Fibroblast of lung (primary cell): ENCODE results near the gene MYBL2.

Experiments used
- CTCF ChIP-seq, 2 donors: IDR thresholded peaks in 1 of 2; conservative IDR thresholded peaks in 1 of 2; 1 replicate in 1 of 2; 2 replicates in 1 of 2; pipeline ENCODE4 v1.5.1; 2011 to 2012; ENCODE audit warnings: low read length in 2 of 2, control low read depth in 1 of 2, inconsistent platforms in 1 of 2, low read depth in 1 of 2, mild to moderate bottlenecking in 1 of 2
- EZH2 ChIP-seq: IDR thresholded peaks from 2 replicates; pipeline ENCODE4 v1.5.1; 2012; ENCODE audit warnings: low read length, control low read depth, mild to moderate bottlenecking; ENCODE audit errors: missing control alignments

- TF ChIP-seq CTCF (conservative IDR thresholded peaks at IDR 0.05 in 1 of 2, IDR thresholded peaks at IDR 0.05 in 1 of 2; ENCODE audit: low read depth in 1 of 2, low read length in 2 of 2), result no peak
- no peak for TF ChIP-seq EZH2
These were observed 48.6 kb downstream of the MYBL2 start for GRCh38 chr20:43715511-43715910.
